Ectodermal cell (in vitro differentiated cells): ENCODE measurements around the gene WNT7B.
A peak's percentile ranks its signal among the peaks of the same experiment; 100 is the strongest.

Experiments used
- H3K27ac ChIP-seq: 2 replicates; pipeline ENCODE4 v1.7.0; 2013; ENCODE audit warnings: mild to moderate bottlenecking, low read depth, low read length; ENCODE audit not compliant: insufficient read depth, poor library complexity, severe bottlenecking
- H3K27me3 ChIP-seq: 2 replicates; pipeline ENCODE4 v1.7.0; 2013; ENCODE audit warnings: mild to moderate bottlenecking, low read length; ENCODE audit not compliant: insufficient read depth, control insufficient read depth, poor library complexity, severe bottlenecking
- H3K36me3 ChIP-seq: one replicate; pipeline ENCODE4 v1.7.0; 2013; ENCODE audit warnings: low read length; ENCODE audit not compliant: control insufficient read depth, insufficient read depth
- H3K4me1 ChIP-seq: one replicate; pipeline ENCODE4 v1.7.0; 2013; ENCODE audit warnings: low read length; ENCODE audit not compliant: control insufficient read depth, insufficient read depth
- H3K4me3 ChIP-seq: 2 replicates; pipeline ENCODE4 v1.7.0; 2013; ENCODE audit warnings: low read depth, low read length, control low read depth; ENCODE audit not compliant: insufficient read depth
- H3K9me3 ChIP-seq: 2 replicates; pipeline ENCODE4 v1.7.0; 2013; ENCODE audit warnings: mild to moderate bottlenecking, low read length, moderate library complexity; ENCODE audit not compliant: control insufficient read depth
- WGBS, 2 experiments: methylation state at CpG; one replicate each; pipeline ENCODE4 v1.1.7; 2013; ENCODE audit warnings: missing lambda C conversion rate in 2 of 2; 5-methylcytosine and 5-hydroxymethylcytosine counted together

Gene WNT7B

GRCh38 chr22:45882881-45883810 lies 93.8 kb downstream of the WNT7B start:
- Histone ChIP-seq H3K4me3 (no peak overlapping the region), H3K4me1 (peaks cover 35% of the 10 kb centered on the region), H3K27me3 (peaks cover 22% of the 10 kb centered on the region), H3K27ac (no peak overlapping the region), H3K36me3 (no peaks in the 10 kb centered on the region), H3K9me3 (no peaks in the 10 kb centered on the region)
- 94% methylated on average over 32 of the region's 32 CpGs for WGBS, 2 experiments

GRCh38 chr22:45881524-45881875 lies 95.5 kb downstream of the WNT7B start:
- no peak overlapping the region for H3K27ac ChIP-seq
- H3K9me3 ChIP-seq: no peaks in the 10 kb centered on the region
- WGBS, 2 experiments: 87 to 90% methylated on average over 8 of the region's 8 CpGs
- peaks cover 22% of the 10 kb centered on the region for H3K27me3 ChIP-seq
- no peaks in the 10 kb centered on the region for H3K36me3 ChIP-seq
- peaks cover 49% of the 10 kb centered on the region for H3K4me1 ChIP-seq
- no peak overlapping the region for H3K4me3 ChIP-seq

- peaks cover 22% of the 10 kb centered on the region for H3K27me3 ChIP-seq
These were observed 96.0 kb downstream of the WNT7B start for GRCh38 chr22:45880716-45881523.

GRCh38 chr22:45880091-45880715 lies 96.8 kb downstream of the WNT7B start:
- no peaks in the 10 kb centered on the region for H3K36me3 ChIP-seq
- no peak overlapping the region for H3K4me3 ChIP-seq
- peak overlapping the region; percentile 36 for H3K27ac ChIP-seq
- WGBS, 2 experiments: 66 to 67% methylated on average over 22 of the region's 22 CpGs
- H3K4me1 ChIP-seq: peaks cover 41% of the 10 kb centered on the region
- no peaks in the 10 kb centered on the region for H3K9me3 ChIP-seq
- peaks cover 22% of the 10 kb centered on the region for H3K27me3 ChIP-seq

More at GRCh38 chr22:45880716-45881523, 96.0 kb downstream of the WNT7B start:
- peaks cover 47% of the 10 kb centered on the region for H3K4me1 ChIP-seq
- no peak overlapping the region for H3K27ac ChIP-seq
- 52 to 55% methylated on average over 49 of the region's 49 CpGs for WGBS, 2 experiments
- no peaks in the 10 kb centered on the region for H3K9me3 ChIP-seq
- H3K4me3 ChIP-seq: no peak overlapping the region
- no peaks in the 10 kb centered on the region for H3K36me3 ChIP-seq

- H3K9me3 ChIP-seq: no peaks in the 10 kb centered on the region
- H3K27ac ChIP-seq: no peak overlapping the region
- H3K27me3 ChIP-seq: peaks cover 22% of the 10 kb centered on the region
- no peaks in the 10 kb centered on the region for H3K36me3 ChIP-seq
- no peak overlapping the region for H3K4me3 ChIP-seq
- H3K4me1 ChIP-seq: peaks cover 41% of the 10 kb centered on the region
- WGBS, 2 experiments: 89 to 91% methylated on average over 6 of the region's 6 CpGs
These were observed 97.4 kb downstream of the WNT7B start for GRCh38 chr22:45879552-45879949.

GRCh38 chr22:45878901-45879551 lies 97.9 kb downstream of the WNT7B start:
- Histone ChIP-seq H3K27ac (no peak overlapping the region), H3K4me3 (no peak overlapping the region), H3K4me1 (peaks cover 41% of the 10 kb centered on the region), H3K36me3 (no peaks in the 10 kb centered on the region), H3K9me3 (no peaks in the 10 kb centered on the region), H3K27me3 (peaks cover 22% of the 10 kb centered on the region)
- 59 to 60% methylated on average over 16 of the region's 16 CpGs for WGBS, 2 experiments

GRCh38 chr22:45878051-45878781 lies 98.7 kb downstream of the WNT7B start:
- Histone ChIP-seq H3K27me3 (peaks cover 22% of the 10 kb centered on the region), H3K9me3 (no peaks in the 10 kb centered on the region), H3K4me1 (peaks cover 41% of the 10 kb centered on the region), H3K4me3 (no peak overlapping the region), H3K36me3 (no peaks in the 10 kb centered on the region), H3K27ac (no peak overlapping the region)
- WGBS, 2 experiments: 32 to 33% methylated on average over 25 of the region's 25 CpGs

GRCh38 chr22:45877651-45878050 lies 99.3 kb downstream of the WNT7B start:
- Histone ChIP-seq H3K27me3 (peaks cover 22% of the 10 kb centered on the region), H3K4me1 (peaks cover 41% of the 10 kb centered on the region), H3K4me3 (no peak overlapping the region), H3K9me3 (no peaks in the 10 kb centered on the region), H3K27ac (no peak overlapping the region), H3K36me3 (no peaks in the 10 kb centered on the region)
- 84 to 89% methylated on average over 18 of the region's 18 CpGs for WGBS, 2 experiments

GRCh38 chr22:45877036-45877380 lies 100.0 kb downstream of the WNT7B start:
- Histone ChIP-seq H3K27ac (no peak overlapping the region), H3K27me3 (peaks cover 18% of the 10 kb centered on the region), H3K36me3 (no peaks in the 10 kb centered on the region), H3K4me1 (peaks cover 41% of the 10 kb centered on the region), H3K9me3 (no peaks in the 10 kb centered on the region), H3K4me3 (no peak overlapping the region)
- WGBS, 2 experiments: 91 to 93% methylated on average over 3 of the region's 3 CpGs
